WTC11 (cell line): ENCODE measurements around the gene SAPCD2. TPM values are rescaled to one million over a fixed set of nuclear protein-coding genes. Genes with fewer than 3 reads are reported as not detected.
A peak's percentile ranks its signal among the peaks of the same experiment; 100 is the strongest.

ENCODE experiments used
- ATAC-seq: fragments of 200-7000 bp; cut with Tn5 transposase; 2 replicates; pipeline ENCODE4 v1.10.0; 2021; ENCODE audit warnings: mild to moderate bottlenecking, moderate library complexity
- CTCF ChIA-PET: fragments of 300-600 bp; sonication (Branson Sonifier 250); formaldehyde crosslinking; loops from one replicate; lab custom pipeline; 2021; ENCODE audit warnings: antibody characterized with exemption; lab: Charles Lee
- POLR2A ChIA-PET: fragments of 350-600 bp; sonication (Branson Sonifier 250); formaldehyde crosslinking; loops from one replicate; lab custom pipeline; 2021; ENCODE audit warnings: antibody characterized with exemption; lab: Charles Lee
- DNase-seq: peaks from one replicate; pipeline ENCODE4 v3.0.0; 2021; ENCODE audit warnings: low spot score
- H3K27ac Mint-ChIP-seq: 2 replicates; pipeline ENCODE4 v1.8.0; 2021; ENCODE audit warnings: mixed read lengths
- H3K27me3 Mint-ChIP-seq: 2 replicates; pipeline ENCODE4 v1.8.0; 2021; ENCODE audit warnings: low read depth, mild to moderate bottlenecking, moderate library complexity, mixed read lengths
- H3K36me3 Mint-ChIP-seq: 2 replicates; pipeline ENCODE4 v1.8.0; 2021; ENCODE audit warnings: mixed read lengths
- H3K4me1 Mint-ChIP-seq: 2 replicates; pipeline ENCODE4 v1.8.0; 2022; ENCODE audit warnings: mixed read lengths
- H3K4me3 Mint-ChIP-seq: 2 replicates; pipeline ENCODE4 v1.8.0; 2021; ENCODE audit warnings: mild to moderate bottlenecking, moderate library complexity, mixed read lengths
- H3K9me3 Mint-ChIP-seq: 2 replicates; pipeline ENCODE4 v1.8.0; 2021; ENCODE audit warnings: mixed read lengths
- ATF6 ChIP-seq: sonication (generic); formaldehyde crosslinking; IDR thresholded peaks from 2 replicates; pipeline ENCODE4 v1.8.1; 2023; ENCODE audit warnings: mild to moderate bottlenecking, missing genetic modification reagents
- CBFB ChIP-seq: sonication (generic); formaldehyde crosslinking; IDR thresholded peaks from 2 replicates; pipeline ENCODE4 v1.8.1; 2022; ENCODE audit warnings: mild to moderate bottlenecking, low read depth, missing genetic modification reagents
- CREM ChIP-seq: sonication (generic); formaldehyde crosslinking; IDR thresholded peaks from 2 replicates; pipeline ENCODE4 v1.8.1; 2022; ENCODE audit warnings: mild to moderate bottlenecking, missing genetic modification reagents, moderate library complexity
- ESRRA ChIP-seq: sonication (generic); formaldehyde crosslinking; IDR thresholded peaks from 2 replicates; pipeline ENCODE4 v1.8.1; 2022; ENCODE audit warnings: mild to moderate bottlenecking, missing genetic modification reagents, borderline replicate concordance
- FOXP1 ChIP-seq: sonication (generic); formaldehyde crosslinking; IDR thresholded peaks from 2 replicates; pipeline ENCODE4 v1.8.0; 2022; ENCODE audit warnings: missing genetic modification reagents, mild to moderate bottlenecking, moderate library complexity, borderline replicate concordance
- JAZF1 ChIP-seq: fragments of 250-450 bp; sonication (Bioruptor Pico); IDR thresholded peaks from 2 replicates; pipeline ENCODE4 v1.9.0; 2021; ENCODE audit warnings: moderate library complexity, mild to moderate bottlenecking, inconsistent platforms
- KAT7 ChIP-seq: sonication (generic); formaldehyde crosslinking; IDR thresholded peaks from 2 replicates; pipeline ENCODE4 v1.8.1; 2023; ENCODE audit warnings: missing genetic modification reagents, mild to moderate bottlenecking, borderline replicate concordance
- NFATC4 ChIP-seq: fragments of 250-450 bp; sonication (Bioruptor Pico); IDR thresholded peaks from 2 replicates; pipeline ENCODE4 v1.9.0; 2021; ENCODE audit warnings: mild to moderate bottlenecking
- SOX15 ChIP-seq: fragments of 250-450 bp; sonication (Bioruptor Pico); IDR thresholded peaks from 2 replicates; pipeline ENCODE4 v1.9.0; 2021; ENCODE audit warnings: mild to moderate bottlenecking
- SP1 ChIP-seq: sonication (generic); formaldehyde crosslinking; conservative IDR thresholded peaks from 2 replicates; pipeline ENCODE4 v1.8.1; 2022; ENCODE audit warnings: missing genetic modification reagents
- STAT6 ChIP-seq: sonication (generic); formaldehyde crosslinking; conservative IDR thresholded peaks from 2 replicates; pipeline ENCODE4 v1.8.1; 2023; ENCODE audit warnings: mild to moderate bottlenecking, low read depth, missing genetic modification reagents, moderate library complexity
- USF1 ChIP-seq: sonication (generic); formaldehyde crosslinking; IDR thresholded peaks from 2 replicates; pipeline ENCODE4 v1.8.0; 2022; ENCODE audit warnings: mild to moderate bottlenecking, missing genetic modification reagents
- ZNF121 ChIP-seq: sonication (generic); formaldehyde crosslinking; IDR thresholded peaks from 2 replicates; pipeline ENCODE4 v1.8.0; 2023; ENCODE audit warnings: missing genetic modification reagents
- ZNF263 ChIP-seq: sonication (generic); formaldehyde crosslinking; IDR thresholded peaks from 2 replicates; pipeline ENCODE4 v1.8.1; 2022; ENCODE audit warnings: low read depth, mild to moderate bottlenecking, moderate library complexity, missing genetic modification reagents
- ZNF281 ChIP-seq: sonication (generic); formaldehyde crosslinking; IDR thresholded peaks from 2 replicates; pipeline ENCODE4 v1.8.0; 2023; ENCODE audit warnings: mild to moderate bottlenecking, missing genetic modification reagents
- ZNF532 ChIP-seq: fragments of 250-450 bp; sonication (Bioruptor Pico); IDR thresholded peaks from 2 replicates; pipeline ENCODE4 v1.9.0; 2021; ENCODE audit warnings: mild to moderate bottlenecking, borderline replicate concordance
- total RNA-seq: library from RNA; stranded (reverse); gene quantifications from 3 replicates; pipeline ENCODE4 v1.2.3, GENCODE V29; 2021
- TF ChIP-seq, protein P1 (sequence below): sonication (generic); formaldehyde crosslinking; IDR thresholded peaks from 2 replicates; pipeline ENCODE4 v1.8.0; 2022; ENCODE audit warnings: mild to moderate bottlenecking, missing genetic modification reagents

The SAPCD2 gene
- total RNA-seq, 1 experiment from 2014 or later, result 67.0 TPM

GRCh38 chr9:137087409-137087925 is 17.1 kb upstream of the SAPCD2 start (continued):
- TF ChIP-seq KAT7 (no peak), ZNF532 (no peak), STAT6 (CRISPR knock-in tag) (no peak), ZNF263 (no peak), ESRRA (CRISPR knock-in tag) (no peak)

GRCh38 chr9:137086531-137087408 is 16.4 kb upstream of the SAPCD2 start, which contains the start of gene MAN1B1:
TSS of gene MAN1B1 (plus strand) at chr9:137086985. CDS start at chr9:137087000, 15 bp downstream.
- CTCF ChIA-PET, result interaction anchor here (0.5 to 8.7 kb wide), 28 partner anchors 9 to 359 kb away, joined by 3 to 177 read pairs (median 5); partner anchors contain the start of genes C8G, EXD3, NOXA1 and NPDC1
- H3K4me1 Mint-ChIP-seq, result peaks cover 16% of the 10 kb centered on the region
- peak within 1 kb of the TSS; percentile 85 for H3K4me3 Mint-ChIP-seq
- ATAC-seq (peak; percentile 95), DNase-seq (peak; percentile 99)
- H3K27me3 Mint-ChIP-seq, result peaks cover 9% of the 10 kb centered on the region
- peak within 1 kb of the TSS; percentile 91 for H3K27ac Mint-ChIP-seq
- POLR2A ChIA-PET, result interaction anchor here (0.6 to 2.2 kb wide), 12 partner anchors 9 to 156 kb away, joined by 3 to 21 read pairs (median 4); partner anchors contain the start of genes LRRC26, SAPCD2, TPRN and TUBB4B
- H3K9me3 Mint-ChIP-seq, result no peaks in the 10 kb centered on the region
- H3K36me3 Mint-ChIP-seq, result peaks cover 8% of the 10 kb centered on the region
- 0 out of 2 replicates have a peak, but pooled peaks have one; percentile 60 for TF ChIP-seq FOXP1
- TF ChIP-seq ZNF121 (CRISPR knock-in tag), result no peak
- peak; percentile 90 for TF ChIP-seq USF1 (CRISPR knock-in tag)
- TF ChIP-seq CREM (CRISPR knock-in tag), result peak; percentile 80; the same call in 1 of the 2 replicates
- TF ChIP-seq ATF6 (CRISPR knock-in tag), result no peak
- TF ChIP-seq, protein P1, sequence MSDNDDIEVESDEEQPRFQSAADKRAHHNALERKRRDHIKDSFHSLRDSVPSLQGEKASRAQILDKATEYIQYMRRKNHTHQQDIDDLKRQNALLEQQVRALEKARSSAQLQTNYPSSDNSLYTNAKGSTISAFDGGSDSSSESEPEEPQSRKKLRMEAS (CRISPR knock-in tag), result peak; percentile 96
- peak; percentile 85 for TF ChIP-seq SP1
- TF ChIP-seq JAZF1 (CRISPR knock-in tag), result no peak
- no peak for TF ChIP-seq SOX15 (CRISPR knock-in tag)
- no peak for TF ChIP-seq ZNF281 (CRISPR knock-in tag)
- no peak for TF ChIP-seq NFATC4 (CRISPR knock-in tag)
- TF ChIP-seq CBFB (CRISPR knock-in tag), result no peak
- TF ChIP-seq KAT7, result no peak
